H9 (cell line): ENCODE measurements around the gene JADE2. TPM values are rescaled to one million over a fixed set of nuclear protein-coding genes. Genes with fewer than 3 reads are reported as not detected.
A peak's percentile ranks its signal among the peaks of the same experiment; 100 is the strongest.

Experiments
- DNase-seq: peaks from one replicate; pipeline ENCODE4 v3.0.0-alpha.2; 2017
- H2AFZ ChIP-seq: one replicate; pipeline ENCODE4 v1.6.1; 2013; ENCODE audit warnings: mild to moderate bottlenecking, low read length, control low read depth, moderate library complexity
- H2AK5ac ChIP-seq: 2 replicates; pipeline ENCODE4 v1.6.1; 2013; ENCODE audit warnings: low read length, control low read depth, mixed read lengths; ENCODE audit not compliant: insufficient read length
- H2BK120ac ChIP-seq: one replicate; pipeline ENCODE4 v1.6.1; 2013; ENCODE audit warnings: low read depth, mild to moderate bottlenecking, low read length, control low read depth, inconsistent platforms; ENCODE audit not compliant: poor library complexity, severe bottlenecking
- H2BK12ac ChIP-seq: 2 replicates; pipeline ENCODE4 v1.6.1; 2013; ENCODE audit warnings: low read length, control low read depth, mixed read lengths, low read depth; ENCODE audit not compliant: insufficient read length
- H2BK15ac ChIP-seq: 2 replicates; pipeline ENCODE4 v1.6.1; 2013; ENCODE audit warnings: low read depth, low read length, control low read depth
- H2BK20ac ChIP-seq: one replicate; pipeline ENCODE4 v1.6.1; 2013; ENCODE audit warnings: low read depth, mild to moderate bottlenecking, low read length, control low read depth, inconsistent platforms; ENCODE audit not compliant: poor library complexity, severe bottlenecking
- H2BK5ac ChIP-seq: 2 replicates; pipeline ENCODE4 v1.6.1; 2013; ENCODE audit warnings: low read length, control low read depth, mixed read lengths; ENCODE audit not compliant: insufficient read length
- H3K14ac ChIP-seq: 2 replicates; pipeline ENCODE4 v1.6.1; 2013; ENCODE audit warnings: low read length, control low read depth; ENCODE audit not compliant: insufficient read depth
- H3K18ac ChIP-seq: 2 replicates; pipeline ENCODE4 v1.6.1; 2013; ENCODE audit warnings: low read depth, mild to moderate bottlenecking, mixed read lengths, low read length, control low read depth; ENCODE audit not compliant: insufficient read length
- H3K23ac ChIP-seq: 2 replicates; pipeline ENCODE4 v1.6.1; 2013; ENCODE audit warnings: low read length, control low read depth, mixed read lengths, low read depth; ENCODE audit not compliant: insufficient read length
- H3K23me2 ChIP-seq: 2 replicates; pipeline ENCODE4 v1.6.1; 2013; ENCODE audit warnings: low read depth, mild to moderate bottlenecking, mixed read lengths, low read length, control low read depth; ENCODE audit not compliant: insufficient read length, poor library complexity, severe bottlenecking
- H3K27ac ChIP-seq: 2 replicates; pipeline ENCODE4 v1.5.1; 2013; ENCODE audit warnings: low read length, control low read depth, mixed read lengths, low read depth; ENCODE audit not compliant: insufficient read length
- H3K27me3 ChIP-seq: 2 replicates; pipeline ENCODE4 v1.6.1; 2013; ENCODE audit warnings: low read length, control low read depth, inconsistent platforms; ENCODE audit not compliant: insufficient read depth
- H3K4ac ChIP-seq: 2 replicates; pipeline ENCODE4 v1.6.1; 2013; ENCODE audit warnings: low read depth, mild to moderate bottlenecking, control low read depth, inconsistent platforms, low read length, moderate library complexity
- H3K4me1 ChIP-seq: 2 replicates; pipeline ENCODE4 v1.6.1; 2013; ENCODE audit warnings: low read length, control low read depth, inconsistent platforms; ENCODE audit not compliant: insufficient read depth
- H3K4me2 ChIP-seq: 2 replicates; pipeline ENCODE4 v1.6.1; 2013; ENCODE audit warnings: low read length, control low read depth, mixed read lengths; ENCODE audit not compliant: insufficient read length, insufficient read depth
- H3K56ac ChIP-seq: 2 replicates; pipeline ENCODE4 v1.6.1; 2013; ENCODE audit warnings: low read depth, mild to moderate bottlenecking, mixed read lengths, low read length, control low read depth; ENCODE audit not compliant: insufficient read length
- H3K79me1 ChIP-seq: 2 replicates; pipeline ENCODE4 v1.6.1; 2013; ENCODE audit warnings: low read depth, mild to moderate bottlenecking, moderate library complexity, low read length, control low read depth, inconsistent platforms; ENCODE audit not compliant: insufficient read depth, poor library complexity, severe bottlenecking
- H3K79me2 ChIP-seq: 2 replicates; pipeline ENCODE4 v1.6.1; 2013; ENCODE audit warnings: low read length, control low read depth, inconsistent platforms; ENCODE audit not compliant: insufficient read depth
- H3K9ac ChIP-seq: 2 replicates; pipeline ENCODE4 v1.6.1; 2013; ENCODE audit warnings: low read length, control low read depth, mixed read lengths; ENCODE audit not compliant: insufficient read length; ENCODE audit errors: extremely low read depth
- H3K9me3 ChIP-seq: one replicate; pipeline ENCODE4 v1.6.1; 2013; ENCODE audit warnings: low read depth, low read length, inconsistent platforms; ENCODE audit not compliant: control insufficient read depth
- H3T11ph ChIP-seq: one replicate; pipeline ENCODE4 v1.6.1; 2013; ENCODE audit warnings: mild to moderate bottlenecking, low read length, control low read depth, inconsistent platforms
- H4K20me1 ChIP-seq: one replicate; pipeline ENCODE4 v1.6.1; 2013; ENCODE audit not compliant: control insufficient read depth, insufficient read length, insufficient read depth
- H4K5ac ChIP-seq: 2 replicates; pipeline ENCODE4 v1.6.1; 2013; ENCODE audit warnings: low read depth, mild to moderate bottlenecking, mixed read lengths, low read length, control low read depth; ENCODE audit not compliant: insufficient read length
- H4K8ac ChIP-seq: replicated peaks from 2 replicates; pipeline ENCODE4 v1.6.1; 2013; ENCODE audit warnings: low read length, control low read depth, mixed read lengths, low read depth; ENCODE audit not compliant: insufficient read length
- H4K91ac ChIP-seq: 2 replicates; pipeline ENCODE4 v1.6.1; 2013; ENCODE audit warnings: low read depth, mild to moderate bottlenecking, moderate library complexity, mixed read lengths, low read length, control low read depth; ENCODE audit not compliant: insufficient read length
- H3K27ac Mint-ChIP-seq, 3 experiments: 2 replicates in 2 of 3; 3 replicates in 1 of 3; pipeline ENCODE4 v1.8.0; 2020 to 2021; ENCODE audit warnings: mixed read lengths in 3 of 3, mild to moderate bottlenecking in 1 of 3, moderate library complexity in 1 of 3
- H3K27me3 Mint-ChIP-seq: 2 replicates; pipeline ENCODE4 v1.8.0; 2021; ENCODE audit warnings: low read depth, mild to moderate bottlenecking, moderate library complexity, mixed read lengths
- H3K36me3 Mint-ChIP-seq, 3 experiments: 2 replicates in 2 of 3; 3 replicates in 1 of 3; pipeline ENCODE4 v1.8.0; 2020 to 2021; ENCODE audit warnings: low read depth in 3 of 3, mixed read lengths in 3 of 3; ENCODE audit not compliant: insufficient read depth in 1 of 3
- H3K4me1 Mint-ChIP-seq, 2 experiments: 2 replicates each; pipeline ENCODE4 v1.8.0; 2020; ENCODE audit warnings: mixed read lengths in 2 of 2
- H3K4me3 Mint-ChIP-seq, 2 experiments: 2 replicates in 1 of 2; 3 replicates in 1 of 2; pipeline ENCODE4 v1.8.0; 2020 to 2021; ENCODE audit warnings: mild to moderate bottlenecking in 2 of 2, mixed read lengths in 2 of 2, moderate library complexity in 1 of 2
- H3K9me3 Mint-ChIP-seq, 2 experiments: 2 replicates in 1 of 2; 3 replicates in 1 of 2; pipeline ENCODE4 v1.8.0; 2020; ENCODE audit warnings: mild to moderate bottlenecking in 2 of 2, mixed read lengths in 2 of 2, moderate library complexity in 1 of 2
- WGBS: extraction: QIAGEN DNeasy Blood & Tissue Kit; methylation state at CpG from one replicate; pipeline ENCODE4 v1.1.7; 2013; ENCODE audit warnings: missing lambda C conversion rate, low lambda C conversion rate, mixed read lengths; ENCODE audit not compliant: insufficient read length; ENCODE audit errors: extremely low coverage; 5-methylcytosine and 5-hydroxymethylcytosine counted together
- total RNA-seq: library from RNA; stranded (reverse); gene quantifications from 2 replicates; pipeline ENCODE4 v1.2.1, GENCODE V29; 2021
- TF ChIP-seq, protein P1 (sequence below): fragments of 200-600 bp; sonication (generic); conservative IDR thresholded peaks from 3 replicates; pipeline ENCODE4 v1.8.0; 2021; ENCODE audit warnings: antibody characterized with exemption, mild to moderate bottlenecking

The JADE2 gene
- total RNA-seq, 1 experiment from 2014 or later: 99.7 TPM

DNA sequence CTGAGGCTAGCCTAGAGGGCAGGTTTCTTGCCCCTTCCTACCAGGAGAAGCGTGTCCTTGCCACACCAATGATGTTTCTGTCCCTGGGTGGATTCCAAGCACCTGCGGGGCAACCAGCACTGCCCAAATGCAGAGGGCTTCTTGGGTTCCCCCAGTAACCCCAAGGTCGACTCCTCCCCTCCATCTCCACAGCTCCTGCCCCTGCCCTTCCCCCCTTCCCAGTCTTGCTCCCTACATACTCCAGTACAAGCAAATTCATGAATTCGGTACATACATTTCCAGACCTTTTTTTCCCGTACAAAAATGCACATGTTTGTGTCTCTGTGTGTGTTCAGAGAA lies 12.8 kb upstream of the JADE2 start:
- Histone ChIP-seq H3K4me1 (peaks cover 11% of the 10 kb centered on the region; the same call in 1 of the 2 replicates), H3K23me2 (no peaks in the 10 kb centered on the region), H3K79me1 (no peaks in the 10 kb centered on the region), H3K4me2 (no peak overlapping the region), H3K23ac (no peak overlapping the region), H3K27ac (peak overlapping the region; percentile 49), H3K4ac (no peak overlapping the region), H3T11ph (no peak overlapping the region), H4K5ac (no peak overlapping the region), H4K91ac (no peak overlapping the region), H2BK15ac (no peak overlapping the region), H2BK20ac (no peak overlapping the region), H3K18ac (peak overlapping the region; percentile 74), H3K79me2 (no peaks in the 10 kb centered on the region), H2AFZ (no peak overlapping the region), H4K8ac (no peak overlapping the region), H2AK5ac (no peak overlapping the region), H3K56ac (no peak overlapping the region), H4K20me1 (no peaks in the 10 kb centered on the region), H2BK120ac (no peak overlapping the region), H2BK5ac (no peak overlapping the region), H3K27me3 (no peaks in the 10 kb centered on the region), H3K14ac (peak overlapping the region; percentile 75), H3K9ac (no peak overlapping the region), H2BK12ac (no peak overlapping the region), H3K9me3 (no peaks in the 10 kb centered on the region)
- peaks cover 27 to 34% of the 10 kb centered on the region in 2 experiments for H3K4me1 Mint-ChIP-seq
- no peaks in the 10 kb centered on the region; a peak in 1 of 5 replicates for H3K9me3 Mint-ChIP-seq
- DNase-seq: peak; percentile 48
- TF ChIP-seq, protein P1, sequence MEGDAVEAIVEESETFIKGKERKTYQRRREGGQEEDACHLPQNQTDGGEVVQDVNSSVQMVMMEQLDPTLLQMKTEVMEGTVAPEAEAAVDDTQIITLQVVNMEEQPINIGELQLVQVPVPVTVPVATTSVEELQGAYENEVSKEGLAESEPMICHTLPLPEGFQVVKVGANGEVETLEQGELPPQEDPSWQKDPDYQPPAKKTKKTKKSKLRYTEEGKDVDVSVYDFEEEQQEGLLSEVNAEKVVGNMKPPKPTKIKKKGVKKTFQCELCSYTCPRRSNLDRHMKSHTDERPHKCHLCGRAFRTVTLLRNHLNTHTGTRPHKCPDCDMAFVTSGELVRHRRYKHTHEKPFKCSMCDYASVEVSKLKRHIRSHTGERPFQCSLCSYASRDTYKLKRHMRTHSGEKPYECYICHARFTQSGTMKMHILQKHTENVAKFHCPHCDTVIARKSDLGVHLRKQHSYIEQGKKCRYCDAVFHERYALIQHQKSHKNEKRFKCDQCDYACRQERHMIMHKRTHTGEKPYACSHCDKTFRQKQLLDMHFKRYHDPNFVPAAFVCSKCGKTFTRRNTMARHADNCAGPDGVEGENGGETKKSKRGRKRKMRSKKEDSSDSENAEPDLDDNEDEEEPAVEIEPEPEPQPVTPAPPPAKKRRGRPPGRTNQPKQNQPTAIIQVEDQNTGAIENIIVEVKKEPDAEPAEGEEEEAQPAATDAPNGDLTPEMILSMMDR: no peak
- H3K27ac Mint-ChIP-seq: peak overlapping the region; percentile 93 to 99 (median 96)
- H3K27me3 Mint-ChIP-seq: no peaks in the 10 kb centered on the region
- H3K4me3 Mint-ChIP-seq: peak overlapping the region in 1 of 2 experiments; percentile 47; a peak in 1 of 5 replicates
- no peaks in the 10 kb centered on the region; a peak in 1 of 7 replicates for H3K36me3 Mint-ChIP-seq
- no CpG with 5 or more reads among the region's 5 CpGs for WGBS
